ENCODE results near the gene AXL. TPM values are rescaled to one million over a fixed set of nuclear protein-coding genes. Genes with fewer than 3 reads are reported as not detected.
A peak's percentile ranks its signal among the peaks of the same experiment; 100 is the strongest.
"Not testable (repeated sequence)": the region's sequence is repeated elsewhere in the genome, so short reads cannot be mapped to it uniquely, and the experiment has no call there.

The AXL gene
- total RNA-seq, 2 donors from 2014 or later, result 27.3 to 81.4 TPM

GRCh38 chr19:41278478-41278877, 59.5 kb downstream of the AXL start:
- Histone ChIP-seq H3K9me3 (no peaks in the 10 kb centered on the region), H3K4me3 (no peak overlapping the region), H3K36me3 (peaks cover 100% of the 10 kb centered on the region), H3K4me1 (no peaks in the 10 kb centered on the region), H3K27ac (no peak overlapping the region), H3K27me3 (no peaks in the 10 kb centered on the region)
- DNase-seq (ENCODE audit: low spot score), result no peak
- no peak for TF ChIP-seq CTCF (IDR thresholded peaks at IDR 0.05)

- no peak for TF ChIP-seq CTCF (IDR thresholded peaks at IDR 0.05)
- no peak for DNase-seq (ENCODE audit: low spot score)
- Histone ChIP-seq H3K9me3 (no peaks in the 10 kb centered on the region), H3K27me3 (no peaks in the 10 kb centered on the region), H3K27ac (no peak overlapping the region), H3K4me1 (no peaks in the 10 kb centered on the region), H3K36me3 (peaks cover 89% of the 10 kb centered on the region), H3K4me3 (no peak overlapping the region)
These were observed 69.9 kb downstream of the AXL start for GRCh38 chr19:41288673-41289530.

- not testable (repeated sequence) for H3K9me3 ChIP-seq; H3K4me3 ChIP-seq; H3K27ac ChIP-seq; H3K27me3 ChIP-seq; H3K4me1 ChIP-seq; DNase-seq (ENCODE audit: low spot score)
- H3K36me3 ChIP-seq, result peaks cover 89% of the 10 kb centered on the region
These were observed 70.8 kb downstream of the AXL start for GRCh38 chr19:41289814-41290213.

- H3K36me3 ChIP-seq, result peaks cover 75% of the 10 kb centered on the region
- H3K4me1 ChIP-seq, result peaks cover 0 to 36% of the 10 kb centered on the region in 2 donors
- H3K27me3 ChIP-seq, result no peaks in the 10 kb centered on the region
- no peak overlapping the region for H3K4me3 ChIP-seq
- TF ChIP-seq CTCF (IDR thresholded peaks at IDR 0.05), result no peak
- no peak overlapping the region for H3K27ac ChIP-seq
- no peak for DNase-seq (ENCODE audit: low spot score)
- H3K9me3 ChIP-seq, result no peaks in the 10 kb centered on the region
These were observed 75.4 kb downstream of the AXL start for GRCh38 chr19:41294393-41294792.

- H3K4me3 ChIP-seq, result no peak overlapping the region
- DNase-seq (ENCODE audit: low spot score), result no peak
- H3K36me3 ChIP-seq, result peaks cover 71% of the 10 kb centered on the region
- TF ChIP-seq CTCF (IDR thresholded peaks at IDR 0.05), result no peak
- peaks cover 0 to 47% of the 10 kb centered on the region in 2 donors for H3K4me1 ChIP-seq
- no peaks in the 10 kb centered on the region for H3K9me3 ChIP-seq
- peak overlapping the region; percentile 90 to 95 for H3K27ac ChIP-seq
- H3K27me3 ChIP-seq, result no peaks in the 10 kb centered on the region
These were observed 76.5 kb downstream of the AXL start for GRCh38 chr19:41295499-41295898.

- H3K4me1 ChIP-seq, result peaks cover 0 to 57% of the 10 kb centered on the region in 2 donors
These were observed 77.4 kb downstream of the AXL start for GRCh38 chr19:41296433-41296871.

More at GRCh38 chr19:41296433-41296871, 77.4 kb downstream of the AXL start:
- H3K9me3 ChIP-seq, result no peaks in the 10 kb centered on the region
- no peak for TF ChIP-seq CTCF (IDR thresholded peaks at IDR 0.05)
- H3K36me3 ChIP-seq, result peaks cover 69% of the 10 kb centered on the region
- peak overlapping the region; percentile 90 to 95 for H3K27ac ChIP-seq
- no peak overlapping the region for H3K4me3 ChIP-seq
- H3K27me3 ChIP-seq, result no peaks in the 10 kb centered on the region
- DNase-seq (ENCODE audit: low spot score), result no peak
